Fibroblast of lung (primary cell): ENCODE data around the gene PMS2. TPM values are rescaled to one million over a fixed set of nuclear protein-coding genes. Genes with fewer than 3 reads are reported as not detected.

Source experiments
- DNase-seq, 2 donors: peaks; one replicate each; pipeline versions ENCODE4 v3.0.0 to v3.0.0-alpha.2; 2010; ENCODE audit warnings: low read depth in 2 of 2
- H2AFZ ChIP-seq: 2 replicates; pipeline ENCODE4 v1.5.1; 2012; ENCODE audit warnings: low read length, control low read depth, inconsistent platforms
- H3K27ac ChIP-seq: 2 replicates; pipeline ENCODE4 v1.5.1; 2011; ENCODE audit warnings: low read length, control low read depth; ENCODE audit not compliant: insufficient read depth
- H3K27me3 ChIP-seq: 2 replicates; pipeline ENCODE4 v1.5.1; 2011; ENCODE audit warnings: mild to moderate bottlenecking, low read length; ENCODE audit not compliant: control insufficient read depth, insufficient read depth
- H3K36me3 ChIP-seq: 2 replicates; pipeline ENCODE4 v1.5.1; 2011; ENCODE audit warnings: low read length; ENCODE audit not compliant: control insufficient read depth, insufficient read depth
- H3K4me1 ChIP-seq: 2 replicates; pipeline ENCODE4 v1.5.1; 2011; ENCODE audit warnings: low read length; ENCODE audit not compliant: control insufficient read depth, insufficient read depth; ENCODE audit errors: extremely low read depth
- H3K4me2 ChIP-seq: 2 replicates; pipeline ENCODE4 v1.5.1; 2011; ENCODE audit warnings: low read length, control low read depth; ENCODE audit not compliant: insufficient read depth; ENCODE audit errors: extremely low read depth
- H3K4me3 ChIP-seq, 4 experiments: fragments of 200-600 bp in 1 of 4; sonication (generic) in 1 of 4; replicated peaks in 1 of 4; 2 replicates each; pipeline ENCODE4 v1.5.1; 2011 to 2016; ENCODE audit warnings: low read length in 4 of 4, low read depth in 3 of 4, mild to moderate bottlenecking in 3 of 4, control low read depth in 2 of 4, inconsistent platforms in 1 of 4, mixed read lengths in 1 of 4; ENCODE audit not compliant: insufficient read depth in 1 of 4; ENCODE audit errors: control extremely low read depth in 1 of 4
- H3K79me2 ChIP-seq: 2 replicates; pipeline ENCODE4 v1.5.1; 2012; ENCODE audit warnings: mild to moderate bottlenecking, low read length, inconsistent platforms; ENCODE audit not compliant: control insufficient read depth, insufficient read depth
- H3K9ac ChIP-seq: 2 replicates; pipeline ENCODE4 v1.5.1; 2011; ENCODE audit warnings: mild to moderate bottlenecking, low read length, control low read depth; ENCODE audit not compliant: insufficient read depth
- H3K9me3 ChIP-seq: 2 replicates; pipeline ENCODE4 v1.5.1; 2012; ENCODE audit warnings: low read depth, low read length; ENCODE audit not compliant: control insufficient read depth, insufficient read depth
- H4K20me1 ChIP-seq: 2 replicates; pipeline ENCODE4 v1.5.1; 2011; ENCODE audit warnings: low read length; ENCODE audit not compliant: control insufficient read depth, insufficient read depth; ENCODE audit errors: extremely low read depth
- EZH2 ChIP-seq: IDR thresholded peaks from 2 replicates; pipeline ENCODE4 v1.5.1; 2012; ENCODE audit warnings: low read length, control low read depth, mild to moderate bottlenecking; ENCODE audit errors: missing control alignments
- polyA plus RNA-seq, 2 donors: library from polyadenylated mRNA; depleted of rRNA in 1 of 2; stranded (reverse) in 1 of 2; unstranded in 1 of 2; fragments of >200 nt; gene quantifications; 2 replicates each; pipeline ENCODE4 v1.2.1, GENCODE V29; 2011 to 2012; ENCODE audit warnings: missing spikeins in 1 of 2
- total RNA-seq: library from RNA; depleted of rRNA; stranded (reverse); fragments of >200 nt; gene quantifications from 2 replicates; pipeline ENCODE4 v1.2.1, GENCODE V29; 2014
- TF ChIP-seq, protein P1 (sequence below), 2 donors: IDR thresholded peaks in 1 of 2; conservative IDR thresholded peaks in 1 of 2; 1 replicate in 1 of 2; 2 replicates in 1 of 2; pipeline ENCODE4 v1.5.1; 2011 to 2012; ENCODE audit warnings: low read length in 2 of 2, control low read depth in 1 of 2, inconsistent platforms in 1 of 2, low read depth in 1 of 2, mild to moderate bottlenecking in 1 of 2

The PMS2 gene
- total and polyA plus RNA-seq, 2 donors (not counting 1 experiment from before 2014, with no cell fraction given), result 7.9 to 28.1 TPM

DNA sequence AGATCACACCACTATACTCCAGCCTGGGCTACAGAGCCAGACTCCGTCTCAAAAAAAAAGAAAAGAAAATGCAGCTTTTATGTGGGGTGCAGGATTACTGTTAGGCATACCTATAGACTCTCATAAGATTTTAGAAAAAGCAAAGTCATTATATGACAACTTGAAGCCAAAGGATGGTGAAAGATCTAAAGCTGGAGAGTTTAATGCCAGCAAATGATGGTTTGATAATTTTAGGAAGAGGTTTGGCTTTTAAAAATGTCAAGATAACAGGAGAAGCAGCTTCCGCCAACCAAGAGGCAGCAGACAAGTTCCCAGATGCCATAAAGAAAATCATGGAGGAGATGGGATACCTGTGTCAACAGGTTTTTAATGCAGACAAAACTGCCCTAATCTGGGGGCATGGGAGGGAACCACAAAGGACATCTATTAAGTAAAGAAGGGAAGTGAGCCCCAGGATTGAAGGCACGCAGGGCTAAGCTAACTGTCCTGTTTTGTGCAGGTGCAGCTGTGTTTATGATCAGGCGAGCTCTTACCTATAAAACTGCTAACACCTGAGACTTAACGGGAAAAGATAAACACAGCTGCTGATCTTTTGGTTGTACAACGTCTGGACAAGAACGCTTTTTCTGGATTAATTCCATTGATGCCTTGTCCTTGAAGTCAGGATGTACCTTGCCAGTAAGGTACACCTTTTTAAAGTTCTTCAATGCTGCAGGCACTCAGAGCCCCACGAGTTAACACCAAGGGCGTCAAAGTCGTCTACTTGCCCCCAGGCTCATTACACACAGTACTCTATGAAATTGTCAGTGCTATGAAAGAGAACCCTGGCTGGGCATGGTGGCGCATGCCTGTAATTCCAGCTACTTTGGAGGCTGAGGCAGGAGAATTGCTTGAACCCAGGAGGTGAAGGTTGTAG, 11.8 kb upstream of the PMS2 start:
- H3K36me3 ChIP-seq, result peaks cover 25% of the 10 kb centered on the region

GRCh38 chr7:6016653-6016966, 7.8 kb upstream of the PMS2 start:
- no peak for DNase-seq
- Histone ChIP-seq H3K4me3 (no peak overlapping the region), H3K36me3 (peaks cover 13% of the 10 kb centered on the region), H4K20me1 (no peaks in the 10 kb centered on the region), H2AFZ (no peak overlapping the region), H3K4me1 (peaks cover 7% of the 10 kb centered on the region), H3K4me2 (no peak overlapping the region), H3K9ac (no peak overlapping the region), H3K27ac (peak overlapping the region; percentile 75), H3K79me2 (peaks cover 13% of the 10 kb centered on the region), H3K27me3 (no peaks in the 10 kb centered on the region), H3K9me3 (no peaks in the 10 kb centered on the region)
- TF ChIP-seq EZH2, result no peak
- TF ChIP-seq, protein P1, sequence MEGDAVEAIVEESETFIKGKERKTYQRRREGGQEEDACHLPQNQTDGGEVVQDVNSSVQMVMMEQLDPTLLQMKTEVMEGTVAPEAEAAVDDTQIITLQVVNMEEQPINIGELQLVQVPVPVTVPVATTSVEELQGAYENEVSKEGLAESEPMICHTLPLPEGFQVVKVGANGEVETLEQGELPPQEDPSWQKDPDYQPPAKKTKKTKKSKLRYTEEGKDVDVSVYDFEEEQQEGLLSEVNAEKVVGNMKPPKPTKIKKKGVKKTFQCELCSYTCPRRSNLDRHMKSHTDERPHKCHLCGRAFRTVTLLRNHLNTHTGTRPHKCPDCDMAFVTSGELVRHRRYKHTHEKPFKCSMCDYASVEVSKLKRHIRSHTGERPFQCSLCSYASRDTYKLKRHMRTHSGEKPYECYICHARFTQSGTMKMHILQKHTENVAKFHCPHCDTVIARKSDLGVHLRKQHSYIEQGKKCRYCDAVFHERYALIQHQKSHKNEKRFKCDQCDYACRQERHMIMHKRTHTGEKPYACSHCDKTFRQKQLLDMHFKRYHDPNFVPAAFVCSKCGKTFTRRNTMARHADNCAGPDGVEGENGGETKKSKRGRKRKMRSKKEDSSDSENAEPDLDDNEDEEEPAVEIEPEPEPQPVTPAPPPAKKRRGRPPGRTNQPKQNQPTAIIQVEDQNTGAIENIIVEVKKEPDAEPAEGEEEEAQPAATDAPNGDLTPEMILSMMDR (conservative IDR thresholded peaks at IDR 0.05 in 1 of 2, IDR thresholded peaks at IDR 0.05 in 1 of 2; ENCODE audit: low read depth in 1 of 2, low read length in 2 of 2), result no peak

More for the DNA sequence above, 11.8 kb upstream of the PMS2 start:
- Histone ChIP-seq H3K79me2 (peaks cover 3% of the 10 kb centered on the region), H3K4me3 (no peak overlapping the region), H3K27me3 (no peaks in the 10 kb centered on the region), H3K9ac (no peak overlapping the region), H3K4me2 (no peak overlapping the region), H3K27ac (no peak overlapping the region), H2AFZ (no peak overlapping the region), H3K4me1 (peaks cover 6% of the 10 kb centered on the region), H4K20me1 (no peaks in the 10 kb centered on the region), H3K9me3 (no peaks in the 10 kb centered on the region)
- no peak for TF ChIP-seq EZH2
- TF ChIP-seq, protein P1 (conservative IDR thresholded peaks at IDR 0.05 in 1 of 2, IDR thresholded peaks at IDR 0.05 in 1 of 2; ENCODE audit: low read depth in 1 of 2, low read length in 2 of 2), result no peak
- DNase-seq, result no peak

DNA sequence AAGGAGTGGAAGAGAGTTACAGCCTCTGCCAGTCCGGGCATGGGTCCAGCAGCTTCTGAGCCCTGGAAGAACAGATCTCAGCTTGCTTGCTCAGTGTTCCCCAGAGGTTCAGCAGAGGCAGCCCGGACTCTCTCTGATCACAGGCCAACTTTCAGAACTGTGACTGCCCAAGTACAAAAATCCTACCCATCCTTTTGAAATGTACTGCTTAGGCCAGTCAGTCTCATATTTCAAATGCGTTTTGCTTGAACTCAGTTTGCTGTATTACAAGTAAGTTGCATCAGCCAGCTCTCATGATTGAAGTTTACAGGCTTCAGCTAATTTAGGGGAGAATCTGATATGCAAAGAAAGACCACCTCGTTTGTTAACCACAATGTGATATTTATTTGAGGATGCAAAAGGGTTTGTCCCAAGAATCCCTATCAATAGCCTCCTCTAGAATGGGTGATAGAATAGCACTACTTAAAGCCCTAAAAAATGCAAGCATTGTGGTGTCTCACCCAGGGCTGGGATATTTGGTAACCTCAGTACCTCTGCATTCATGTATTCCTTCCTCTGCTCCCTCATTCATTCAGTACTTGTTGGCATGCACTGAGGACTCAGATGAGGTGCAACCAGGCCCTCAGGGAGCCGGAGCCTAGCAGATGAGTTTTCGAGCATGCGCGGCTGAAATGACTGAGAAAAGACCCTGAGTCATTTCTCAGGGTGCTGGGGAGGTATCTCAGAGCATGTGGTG, 7.2 kb upstream of the PMS2 start:
- H3K27me3 ChIP-seq, result no peaks in the 10 kb centered on the region
- peaks cover 18% of the 10 kb centered on the region for H3K79me2 ChIP-seq
- no peak overlapping the region for H2AFZ ChIP-seq
- H3K36me3 ChIP-seq, result peaks cover 13% of the 10 kb centered on the region
- peak overlapping the region; percentile 47 for H3K4me2 ChIP-seq
- peak overlapping the region in 2 of 4 experiments; percentile 6 to 19 for H3K4me3 ChIP-seq
- peaks cover 7% of the 10 kb centered on the region for H3K4me1 ChIP-seq
- H3K27ac ChIP-seq, result peak overlapping the region; percentile 75
- peak; percentile 76 to 99 for DNase-seq
- H3K9ac ChIP-seq, result no peak overlapping the region
- no peak for TF ChIP-seq EZH2
- TF ChIP-seq, protein P1 (conservative IDR thresholded peaks at IDR 0.05 in 1 of 2, IDR thresholded peaks at IDR 0.05 in 1 of 2; ENCODE audit: low read depth in 1 of 2, low read length in 2 of 2), result no peak
- no peaks in the 10 kb centered on the region for H3K9me3 ChIP-seq
- no peaks in the 10 kb centered on the region for H4K20me1 ChIP-seq
